ENCODE results near the gene DST.

- TF ChIP-seq SUZ12 (IDR thresholded peaks at IDR 0.05; ENCODE audit: extremely low read depth, insufficient read depth, insufficient read length) (no peak), ZNF274 (IDR thresholded peaks at IDR 0.05; ENCODE audit: low read depth, low read length) (no peak), YY1 (IDR thresholded peaks at IDR 0.05; ENCODE audit: insufficient read depth, insufficient read length) (no peak)
These were observed 13.8 kb upstream of the DST start for GRCh38 chr6:56656466-56656865.

Data from NT2/D1 (cell line).